ENCODE data around the gene PTPRS.

- TF ChIP-seq EZH2 (optimal IDR thresholded peaks at IDR 0.05; ENCODE audit: low read depth, low read length) (no peak), CTCF (IDR thresholded peaks at IDR 0.05; ENCODE audit: low read length) (no peak)
These were observed 22.3 kb downstream of the PTPRS start for GRCh38 chr19:5318306-5318705.

Measured in MM.1S (cell line).